ENCODE measurements around the gene STX5. TPM values are rescaled to one million over a fixed set of nuclear protein-coding genes. Genes with fewer than 3 reads are reported as not detected.

The STX5 gene
- total RNA-seq, 2 experiments from 2014 or later = 22.0 to 22.8 TPM

GRCh38 chr11:62806611-62807121 is 25.2 kb downstream of the STX5 start:
- no peak for TF ChIP-seq CTCF (IDR thresholded peaks at IDR 0.05)
- intact Hi-C loops (cut with micrococcal nuclease) = no loop called here
- ATAC-seq (no peak), DNase-seq (no peak)
- Mint-ChIP-seq H3K36me3 (ENCODE audit: low read depth) (peaks cover 29% of the 10 kb centered on the region), H3K4me3 (peak overlapping the region; percentile 95), H3K27ac (peak overlapping the region; percentile 98), H3K4me1 (ENCODE audit: low read depth) (peaks cover 33% of the 10 kb centered on the region), H3K27me3 (no peaks in the 10 kb centered on the region), H3K9me3 (no peaks in the 10 kb centered on the region)
- ChIA-PET CTCF (interaction anchor here (1.0 to 3.7 kb wide), 8 partner anchors 10 to 135 kb away, joined by 3 to 28 read pairs (median 4); partner anchors contain the start of genes LBHD1, STX5, TMEM179B and UQCC3), POLR2A (interaction anchor here (0.6 to 9.6 kb wide), 23 partner anchors 8 to 135 kb away, joined by 3 to 228 read pairs (median 7); partner anchors contain the start of genes LBHD1, SLC3A2, STX5 and TEX54)

GRCh38 chr11:62805961-62806441 is 25.9 kb downstream of the STX5 start:
- POLR2A ChIA-PET = interaction anchor here (0.6 to 9.6 kb wide), 27 partner anchors 9 to 252 kb away, joined by 3 to 228 read pairs (median 6); partner anchors contain the start of genes LBHD1, SLC3A2, STX5 and TEX54
- no peak for TF ChIP-seq CTCF (IDR thresholded peaks at IDR 0.05)

GRCh38 chr11:62805076-62805892 is 26.6 kb downstream of the STX5 start, which contains the start of gene NXF1:
NXF1 (minus strand) TSS chr11:62805440; CDS start chr11:62805356, 84 bp downstream.
- DNase-seq (peak; percentile 95), ATAC-seq (peak; percentile 85)
- peak within 1 kb of the TSS; percentile 95 for H3K4me3 Mint-ChIP-seq
- no peaks in the 10 kb centered on the region for H3K27me3 Mint-ChIP-seq
- ChIA-PET CTCF (interaction anchor here (0.6 to 3.7 kb wide), 11 partner anchors 11 to 134 kb away, joined by 3 to 28 read pairs (median 3); partner anchors contain the start of genes LBHD1, STX5, TMEM179B and UQCC3), POLR2A (interaction anchor here (0.8 to 9.6 kb wide), 32 partner anchors 8 to 252 kb away, joined by 3 to 228 read pairs (median 6); partner anchors contain the start of genes SLC3A2, STX5, TEX54 and TMEM179B)
- H3K27ac Mint-ChIP-seq = peak within 1 kb of the TSS; percentile 98
- peaks cover 38% of the 10 kb centered on the region for H3K4me1 Mint-ChIP-seq (ENCODE audit: low read depth)
- TF ChIP-seq CTCF (IDR thresholded peaks at IDR 0.05) = peak; percentile 31
- H3K36me3 Mint-ChIP-seq (ENCODE audit: low read depth) = peaks cover 37% of the 10 kb centered on the region
- H3K9me3 Mint-ChIP-seq = no peaks in the 10 kb centered on the region
- intact Hi-C loops (cut with micrococcal nuclease) = no loop called here

More at GRCh38 chr11:62805961-62806441, 25.9 kb downstream of the STX5 start:
- CTCF ChIA-PET = interaction anchor here (0.6 to 3.7 kb wide), 11 partner anchors 10 to 134 kb away, joined by 3 to 28 read pairs (median 3); partner anchors contain the start of genes LBHD1, STX5, TMEM179B and UQCC3
- Mint-ChIP-seq H3K27ac (peak overlapping the region; percentile 98), H3K4me3 (peak overlapping the region; percentile 95), H3K4me1 (ENCODE audit: low read depth) (peaks cover 38% of the 10 kb centered on the region), H3K27me3 (no peaks in the 10 kb centered on the region), H3K36me3 (ENCODE audit: low read depth) (peaks cover 34% of the 10 kb centered on the region), H3K9me3 (no peaks in the 10 kb centered on the region)
- DNase-seq (peak; percentile 48), ATAC-seq (peak; percentile 27)
- intact Hi-C loops (cut with micrococcal nuclease) = no loop called here

- Mint-ChIP-seq H3K27ac (peak overlapping the region; percentile 98), H3K4me3 (peak overlapping the region; percentile 95), H3K9me3 (no peaks in the 10 kb centered on the region), H3K4me1 (ENCODE audit: low read depth) (peaks cover 40% of the 10 kb centered on the region), H3K27me3 (no peaks in the 10 kb centered on the region), H3K36me3 (ENCODE audit: low read depth) (peaks cover 42% of the 10 kb centered on the region)
- intact Hi-C loops (cut with micrococcal nuclease) = no loop called here
- ChIA-PET CTCF (interaction anchor here (0.9 to 1.6 kb wide), 3 partner anchors 9 to 18 kb away, joined by 3 to 5 read pairs (median 3); no protein-coding TSS in a partner anchor), POLR2A (interaction anchor here (0.6 to 9.6 kb wide), 27 partner anchors 11 to 212 kb away, joined by 3 to 228 read pairs (median 4); partner anchors contain the start of genes SLC3A2, STX5, TAF6L and TEX54)
- no peak for TF ChIP-seq CTCF (IDR thresholded peaks at IDR 0.05)
- DNase-seq (no peak), ATAC-seq (peak; percentile 18)
Measured at GRCh38 chr11:62804310-62805075, 27.4 kb downstream of the STX5 start.
